K562 (cell line): Measurements from ENCODE around the gene PPP2R3C.

Experiments
- CREM ChIP-seq: IDR thresholded peaks from 2 replicates; pipeline ENCODE4 v1.6.1; 2014; ENCODE audit warnings: antibody characterized with exemption, low read depth
- CTCF ChIP-seq, 3 experiments: IDR thresholded peaks in 2 of 3; conservative IDR thresholded peaks in 1 of 3; 2 replicates each; pipeline ENCODE4 v1.5.1; 2011 to 2012; ENCODE audit warnings: low read length in 3 of 3, mild to moderate bottlenecking in 3 of 3, control low read depth in 2 of 3, improper control_type of control experiment in 1 of 3, inconsistent platforms in 1 of 3, low read depth in 1 of 3, mixed read lengths in 1 of 3, moderate library complexity in 1 of 3; ENCODE audit not compliant: insufficient read depth in 2 of 3
- ETV6 ChIP-seq, 3 experiments: fragments of 150-350 bp in 1 of 3; sonication (generic) in 1 of 3; formaldehyde crosslinking in 1 of 3; IDR thresholded peaks; 2 replicates each; pipeline versions ENCODE4 v1.6.1 to v1.8.0; 2014 to 2022; ENCODE audit warnings: borderline replicate concordance in 2 of 3, low read depth in 2 of 3, antibody characterized with exemption in 1 of 3, low read length in 1 of 3, mild to moderate bottlenecking in 1 of 3, missing genetic modification reagents in 1 of 3
- FOS ChIP-seq: IDR thresholded peaks from 3 replicates; pipeline ENCODE4 v1.6.1; 2011; ENCODE audit not compliant: insufficient read length; ENCODE audit errors: extremely low read depth
- GTF2F1 ChIP-seq: IDR thresholded peaks from 2 replicates; pipeline ENCODE4 v1.6.1; 2011; ENCODE audit warnings: low read depth, low read length, improper control_type of control experiment
- KAT7 ChIP-seq: sonication (generic); formaldehyde crosslinking; IDR thresholded peaks from 2 replicates; pipeline ENCODE4 v1.8.0; 2022; ENCODE audit warnings: missing genetic modification reagents, mild to moderate bottlenecking, borderline replicate concordance
- NR2C2 ChIP-seq, 2 experiments: fragments of 200-800 bp in 1 of 2; sonication (Bioruptor generic) in 1 of 2; sonication (generic) in 1 of 2; formaldehyde crosslinking in 1 of 2; IDR thresholded peaks; 2 replicates each; pipeline versions ENCODE4 v1.6.1 to v1.8.0; 2016 to 2022; ENCODE audit warnings: mild to moderate bottlenecking in 1 of 2, missing compliant biosample characterization in 1 of 2, missing genetic modification characterization in 1 of 2, missing genetic modification reagents in 1 of 2
- REST ChIP-seq, 2 experiments: fragments of 450-650 bp; formaldehyde crosslinking in 1 of 2; IDR thresholded peaks; 2 replicates each; pipeline versions ENCODE4 v1.4.0 to v1.6.1; 2014 to 2020; ENCODE audit warnings: mild to moderate bottlenecking in 2 of 2, borderline replicate concordance in 1 of 2, low read depth in 1 of 2
- SAFB ChIP-seq: fragments of 200-400 bp; formaldehyde crosslinking; IDR thresholded peaks from 2 replicates; pipeline ENCODE4 v1.6.1; 2017; ENCODE audit warnings: low read depth, low read length, borderline replicate concordance
- ZNF274 ChIP-seq: IDR thresholded peaks from 2 replicates; pipeline ENCODE4 v1.6.1; 2011; ENCODE audit warnings: low read depth, mild to moderate bottlenecking, low read length, moderate library complexity, borderline replicate concordance

GRCh38 chr14:35154016-35154415 is 32.2 kb upstream of the PPP2R3C start:
- TF ChIP-seq ETV6 (IDR thresholded peaks at IDR 0.05; ENCODE audit: borderline replicate concordance in 1 of 2, low read depth in 2 of 2, low read length in 1 of 2) (no peak), ETV6 (CRISPR knock-in tag; IDR thresholded peaks at IDR 0.05; ENCODE audit: borderline replicate concordance) (no peak), KAT7 (no peak), ZNF274 (no peak), REST (IDR thresholded peaks at IDR 0.05; ENCODE audit: borderline replicate concordance) (no peak), REST (CRISPR knock-in tag; IDR thresholded peaks at IDR 0.05; ENCODE audit: low read depth) (no peak), GTF2F1 (no peak), CREM (no peak), CTCF (IDR thresholded peaks at IDR 0.05 in 2 of 3, conservative IDR thresholded peaks at IDR 0.05 in 1 of 3; ENCODE audit: insufficient read depth in 2 of 3, low read depth in 1 of 3, low read length in 3 of 3) (no peak), NR2C2 (CRISPR knock-in tag; IDR thresholded peaks at IDR 0.05) (no peak), NR2C2 (tag; IDR thresholded peaks at IDR 0.05) (no peak), SAFB (no peak), FOS (no peak)
